SK-N-SH (cell line): ENCODE results near the gene IL17REL. TPM values are rescaled to one million over a fixed set of nuclear protein-coding genes. Genes with fewer than 3 reads are reported as not detected.
A peak's percentile ranks its signal among the peaks of the same experiment; 100 is the strongest.

Experiments
- CTCF ChIA-PET: fragments of 300-600, 350-600 bp; formaldehyde crosslinking; extraction: SDS; loops from one replicate; lab custom pipeline; 2021; lab: Yijun Ruan, JAX
- POLR2A ChIA-PET: fragments of 350-600 bp; sonication (Branson Sonifier 250); formaldehyde crosslinking; extraction: SDS; loops from one replicate; lab custom pipeline; 2020; ENCODE audit warnings: antibody characterized with exemption, inconsistent platforms; lab: Yijun Ruan, JAX
- DNase-seq: peaks from one replicate; pipeline ENCODE4 v3.0.0; 2012
- H2AFZ ChIP-seq: fragments of 200-600 bp; sonication (generic); 2 replicates; pipeline ENCODE4 v1.8.1; 2016; ENCODE audit warnings: antibody characterized with exemption, mild to moderate bottlenecking, low read depth
- H3F3A ChIP-seq: fragments of 200-600 bp; sonication (generic); replicated peaks from 2 replicates; pipeline ENCODE3; 2016; ENCODE audit warnings: antibody characterized with exemption, mild to moderate bottlenecking; ENCODE audit not compliant: insufficient read depth
- H3K27ac ChIP-seq, 2 experiments: fragments of 200-500 bp in 1 of 2; fragments of 200-600 bp in 1 of 2; sonication (Bioruptor generic) in 1 of 2; sonication (generic), shearing (Covaris generic) in 1 of 2; 2 replicates each; pipeline versions ENCODE4 v1.5.1 to v1.6.1; 2014 to 2016; ENCODE audit warnings: low read depth in 2 of 2, inconsistent platforms in 1 of 2, low read length in 1 of 2, mild to moderate bottlenecking in 1 of 2, mixed read lengths in 1 of 2
- H3K27me3 ChIP-seq: fragments of 200-600 bp; sonication (generic), shearing (Covaris generic); 2 replicates; pipeline ENCODE4 v1.6.1; 2016; ENCODE audit warnings: mixed run types; ENCODE audit not compliant: insufficient read depth
- H3K36me3 ChIP-seq, 2 experiments: fragments of 200-500 bp in 1 of 2; fragments of 200-600 bp in 1 of 2; sonication (Bioruptor generic) in 1 of 2; sonication (generic) in 1 of 2; replicated peaks in 1 of 2; 2 replicates each; pipeline versions ENCODE3 to v1.5.1; 2014 to 2016; ENCODE audit warnings: low read length in 1 of 2, mild to moderate bottlenecking in 1 of 2; ENCODE audit not compliant: insufficient read depth in 2 of 2, control insufficient read depth in 1 of 2
- H3K4me1 ChIP-seq, 2 experiments: fragments of 200-500 bp in 1 of 2; fragments of 200-600 bp in 1 of 2; sonication (Bioruptor generic) in 1 of 2; sonication (generic), shearing (Covaris generic) in 1 of 2; 2 replicates each; pipeline versions ENCODE4 v1.5.1 to v1.6.1; 2014 to 2016; ENCODE audit warnings: low read depth in 1 of 2, low read length in 1 of 2, mixed run types in 1 of 2; ENCODE audit not compliant: insufficient read depth in 2 of 2, control insufficient read depth in 1 of 2
- H3K4me2 ChIP-seq: fragments of 200-600 bp; sonication (generic), shearing (Covaris generic); 2 replicates; pipeline ENCODE4 v1.6.1; 2017; ENCODE audit warnings: mixed run types
- H3K4me3 ChIP-seq, 2 experiments: fragments of 200-500 bp in 1 of 2; fragments of 200-600 bp in 1 of 2; sonication (Bioruptor generic) in 1 of 2; sonication (generic), shearing (Covaris generic) in 1 of 2; 2 replicates each; pipeline versions ENCODE4 v1.5.1 to v1.8.1; 2014 to 2016; ENCODE audit warnings: low read depth in 2 of 2, inconsistent platforms in 1 of 2, low read length in 1 of 2, mild to moderate bottlenecking in 1 of 2, mixed read lengths in 1 of 2, moderate library complexity in 1 of 2
- H3K79me2 ChIP-seq: fragments of 200-600 bp; sonication (generic); 2 replicates; pipeline ENCODE4 v1.8.1; 2017; ENCODE audit warnings: mild to moderate bottlenecking; ENCODE audit not compliant: insufficient read depth
- H3K9ac ChIP-seq: fragments of 200-600 bp; sonication (generic); 2 replicates; pipeline ENCODE4 v1.6.1; 2017; ENCODE audit warnings: mixed run types
- H3K9me2 ChIP-seq: fragments of 200-600 bp; sonication (generic); 2 replicates; pipeline ENCODE4 v1.6.1; 2017; ENCODE audit warnings: mixed run types
- H3K9me3 ChIP-seq: fragments of 200-600 bp; sonication (generic); 2 replicates; pipeline ENCODE4 v1.6.1; 2017; ENCODE audit warnings: mixed run types, mild to moderate bottlenecking, moderate library complexity
- H4K20me1 ChIP-seq: fragments of 200-600 bp; sonication (generic); 2 replicates; pipeline ENCODE4 v1.6.1; 2017; ENCODE audit warnings: mild to moderate bottlenecking, mixed run types; ENCODE audit not compliant: insufficient read depth
- ELF1 ChIP-seq: IDR thresholded peaks from 2 replicates; pipeline ENCODE4 v1.4.0; 2012
- FOSL2 ChIP-seq: IDR thresholded peaks from 2 replicates; pipeline ENCODE4 v1.4.0; 2012; ENCODE audit warnings: low read depth, mild to moderate bottlenecking, moderate library complexity, borderline replicate concordance
- MEF2A ChIP-seq: IDR thresholded peaks from 2 replicates; pipeline ENCODE4 v1.4.0; 2012; ENCODE audit warnings: low read depth, borderline replicate concordance
- NFIC ChIP-seq: IDR thresholded peaks from 2 replicates; pipeline ENCODE4 v1.4.0; 2012; ENCODE audit warnings: borderline replicate concordance
- TEAD4 ChIP-seq: IDR thresholded peaks from 2 replicates; pipeline ENCODE4 v1.4.0; 2012; ENCODE audit warnings: mild to moderate bottlenecking, borderline replicate concordance; ENCODE audit not compliant: insufficient read depth
- WGBS: methylation state at CpG from one replicate; pipeline ENCODE4 v1.1.6; 2017; ENCODE audit warnings: low lambda C conversion rate; 5-methylcytosine and 5-hydroxymethylcytosine counted together
- polyA plus RNA-seq, 3 experiments: library from polyadenylated mRNA; depleted of rRNA; stranded (reverse); fragments of >200 nt; gene quantifications; 2 replicates each; pipeline ENCODE4 v1.2.3, GENCODE V29; 2012
- TF ChIP-seq, protein P1 (sequence below): IDR thresholded peaks from 2 replicates; pipeline ENCODE4 v1.4.0; 2012; ENCODE audit warnings: low read depth, borderline replicate concordance
- TF ChIP-seq, protein P2 (sequence below): fragments of 150-350 bp; IDR thresholded peaks from 2 replicates; pipeline ENCODE4 v1.6.1; 2017; ENCODE audit warnings: antibody characterized with exemption, low read length, low read depth, borderline replicate concordance
- TF ChIP-seq, protein P3 (sequence below): IDR thresholded peaks from 2 replicates; pipeline ENCODE4; 2012

The IL17REL gene
- polyA plus RNA-seq, 1 of the 3 experiments (the other 2 are of a cell fraction) = not detected

DNA sequence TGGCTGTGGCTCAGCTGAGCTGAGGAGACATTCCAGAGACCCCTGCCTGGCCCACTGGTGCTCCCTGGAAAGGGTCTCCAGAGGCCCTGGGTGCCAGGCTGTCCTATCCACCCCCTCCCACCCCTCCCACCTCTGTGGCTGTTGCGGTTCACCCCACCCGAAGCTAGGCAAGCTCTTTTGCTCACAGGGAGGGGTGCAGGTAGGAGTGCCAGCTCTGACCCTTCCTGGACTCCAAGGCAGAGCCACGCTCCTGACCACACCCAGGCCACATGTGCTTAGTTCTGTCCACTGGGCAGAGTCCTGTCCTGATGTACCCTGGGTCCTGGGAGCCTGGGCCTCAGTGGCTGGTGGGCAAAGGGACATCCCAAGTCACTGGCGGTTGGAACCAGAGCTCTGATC lies 16.4 kb downstream of the IL17REL start:
- ChIA-PET POLR2A (no interaction called here), CTCF (interaction anchor here (1.1 to 4.1 kb wide), 5 partner anchors 14 to 66 kb away, joined by 4 to 45 read pairs (median 7); no protein-coding TSS in a partner anchor)
- no peak for DNase-seq
- H3K36me3 ChIP-seq = no peaks in the 10 kb centered on the region
- H3K4me3 ChIP-seq = no peak overlapping the region
- no peak overlapping the region for H3K4me2 ChIP-seq
- no peak overlapping the region for H2AFZ ChIP-seq
- no peaks in the 10 kb centered on the region for H3K27me3 ChIP-seq
- WGBS = 69% methylated on average over 3 of the region's 4 CpGs
- TF ChIP-seq, protein P1, sequence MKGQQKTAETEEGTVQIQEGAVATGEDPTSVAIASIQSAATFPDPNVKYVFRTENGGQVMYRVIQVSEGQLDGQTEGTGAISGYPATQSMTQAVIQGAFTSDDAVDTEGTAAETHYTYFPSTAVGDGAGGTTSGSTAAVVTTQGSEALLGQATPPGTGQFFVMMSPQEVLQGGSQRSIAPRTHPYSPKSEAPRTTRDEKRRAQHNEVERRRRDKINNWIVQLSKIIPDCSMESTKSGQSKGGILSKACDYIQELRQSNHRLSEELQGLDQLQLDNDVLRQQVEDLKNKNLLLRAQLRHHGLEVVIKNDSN = no peak
- TF ChIP-seq MEF2A = no peak
- no peak for TF ChIP-seq NFIC
- no peak for TF ChIP-seq ELF1
- TF ChIP-seq FOSL2 = no peak
- TF ChIP-seq, protein P2, sequence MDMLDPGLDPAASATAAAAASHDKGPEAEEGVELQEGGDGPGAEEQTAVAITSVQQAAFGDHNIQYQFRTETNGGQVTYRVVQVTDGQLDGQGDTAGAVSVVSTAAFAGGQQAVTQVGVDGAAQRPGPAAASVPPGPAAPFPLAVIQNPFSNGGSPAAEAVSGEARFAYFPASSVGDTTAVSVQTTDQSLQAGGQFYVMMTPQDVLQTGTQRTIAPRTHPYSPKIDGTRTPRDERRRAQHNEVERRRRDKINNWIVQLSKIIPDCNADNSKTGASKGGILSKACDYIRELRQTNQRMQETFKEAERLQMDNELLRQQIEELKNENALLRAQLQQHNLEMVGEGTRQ = no peak
- no peaks in the 10 kb centered on the region for H3K79me2 ChIP-seq
- H3K9me2 ChIP-seq = no peaks in the 10 kb centered on the region
- no peaks in the 10 kb centered on the region for H3F3A ChIP-seq
- peaks cover 0 to 4% of the 10 kb centered on the region in 2 experiments; a peak in 1 of 4 replicates for H3K4me1 ChIP-seq
- H3K27ac ChIP-seq = no peak overlapping the region
- peaks cover 3% of the 10 kb centered on the region; the same call in 1 of the 2 replicates for H3K9me3 ChIP-seq
- H4K20me1 ChIP-seq = no peaks in the 10 kb centered on the region
- H3K9ac ChIP-seq = no peak overlapping the region

DNA sequence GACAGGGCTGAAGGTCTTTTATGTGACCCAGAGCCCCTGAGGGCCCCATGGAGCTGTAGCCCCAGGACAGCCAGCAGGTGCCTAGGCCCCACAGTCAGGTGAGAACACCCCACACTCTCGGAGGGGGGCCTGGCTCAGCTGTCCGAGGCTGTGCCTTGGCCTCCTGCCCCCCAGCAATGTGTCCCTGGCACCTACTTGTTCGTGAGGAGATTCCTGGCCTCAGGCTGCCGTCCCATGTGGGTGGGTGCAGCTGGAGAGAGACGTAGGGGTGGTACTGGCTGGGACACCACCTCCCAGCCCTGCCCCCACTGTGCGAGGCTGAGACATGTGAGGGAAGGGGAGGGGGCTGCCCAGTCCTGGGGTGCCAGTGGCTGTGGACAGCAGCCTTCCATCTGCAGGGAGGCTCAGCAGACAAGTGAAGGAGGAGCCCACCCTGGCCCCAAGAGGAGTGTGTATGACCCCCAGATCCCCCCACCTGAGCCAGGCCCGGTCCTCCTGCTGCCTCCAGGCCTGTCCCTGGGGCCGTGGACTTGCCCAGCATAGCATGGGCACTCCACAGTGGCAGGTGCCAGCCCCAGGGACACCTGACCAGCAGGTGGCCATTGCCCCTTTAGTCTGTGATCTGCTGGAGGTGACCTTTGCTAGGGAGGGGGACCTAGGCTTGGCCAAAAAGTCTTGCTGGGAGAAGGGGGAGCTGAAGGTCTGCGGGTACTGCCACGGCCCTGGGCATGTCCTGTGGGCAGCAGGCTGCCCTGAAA lies 17.0 kb downstream of the IL17REL start:
- ChIA-PET POLR2A (no interaction called here), CTCF (interaction anchor here (1.1 to 4.1 kb wide), 5 partner anchors 14 to 65 kb away, joined by 4 to 45 read pairs (median 12); no protein-coding TSS in a partner anchor)
- Histone ChIP-seq H3K9ac (no peak overlapping the region), H2AFZ (no peak overlapping the region), H3K4me1 (peaks cover 0 to 4% of the 10 kb centered on the region in 2 experiments; a peak in 1 of 4 replicates), H3F3A (no peaks in the 10 kb centered on the region), H3K4me3 (no peak overlapping the region), H3K9me3 (peaks cover 7% of the 10 kb centered on the region; the same call in 1 of the 2 replicates), H4K20me1 (no peaks in the 10 kb centered on the region), H3K27me3 (no peaks in the 10 kb centered on the region), H3K79me2 (no peaks in the 10 kb centered on the region), H3K4me2 (no peak overlapping the region), H3K9me2 (no peaks in the 10 kb centered on the region), H3K36me3 (no peaks in the 10 kb centered on the region), H3K27ac (no peak overlapping the region)
- TF ChIP-seq, protein P2 = no peak
- TF ChIP-seq, protein P3, sequence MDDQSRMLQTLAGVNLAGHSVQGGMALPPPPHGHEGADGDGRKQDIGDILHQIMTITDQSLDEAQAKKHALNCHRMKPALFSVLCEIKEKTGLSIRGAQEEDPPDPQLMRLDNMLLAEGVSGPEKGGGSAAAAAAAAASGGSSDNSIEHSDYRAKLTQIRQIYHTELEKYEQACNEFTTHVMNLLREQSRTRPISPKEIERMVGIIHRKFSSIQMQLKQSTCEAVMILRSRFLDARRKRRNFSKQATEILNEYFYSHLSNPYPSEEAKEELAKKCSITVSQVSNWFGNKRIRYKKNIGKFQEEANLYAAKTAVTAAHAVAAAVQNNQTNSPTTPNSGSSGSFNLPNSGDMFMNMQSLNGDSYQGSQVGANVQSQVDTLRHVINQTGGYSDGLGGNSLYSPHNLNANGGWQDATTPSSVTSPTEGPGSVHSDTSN = no peak
- TF ChIP-seq TEAD4 = no peak
- DNase-seq = peak; percentile 13
- WGBS = 66% methylated on average over 5 of the region's 10 CpGs
